ENCODE data around the gene TLDC2.

- TF ChIP-seq CTCF (IDR thresholded peaks at IDR 0.05) (no peak), MAX (CRISPR knock-in tag; IDR thresholded peaks at IDR 0.05) (no peak), ZBTB21 (CRISPR knock-in tag; IDR thresholded peaks at IDR 0.05; ENCODE audit: borderline replicate concordance) (no peak), ATF2 (CRISPR knock-in tag; IDR thresholded peaks at IDR 0.05; ENCODE audit: borderline replicate concordance, low read depth) (no peak)
These were observed 515 bp downstream of the TLDC2 start for GRCh38 chr20:36876473-36876833.

All from WTC11 (cell line).